GM19468 (cell line): Measurements from ENCODE around the gene ATP5PO.

Source experiments
- ATAC-seq: cut with Tn5 transposase; IDR thresholded peaks from one replicate; pipeline ENCODE4 v1.9.1; 2021; ENCODE audit warnings: mild to moderate bottlenecking, moderate library complexity, moderate number of reproducible peaks; ENCODE audit not compliant: unreplicated experiment; ENCODE audit errors: extremely low read depth

Gene ATP5PO

DNA sequence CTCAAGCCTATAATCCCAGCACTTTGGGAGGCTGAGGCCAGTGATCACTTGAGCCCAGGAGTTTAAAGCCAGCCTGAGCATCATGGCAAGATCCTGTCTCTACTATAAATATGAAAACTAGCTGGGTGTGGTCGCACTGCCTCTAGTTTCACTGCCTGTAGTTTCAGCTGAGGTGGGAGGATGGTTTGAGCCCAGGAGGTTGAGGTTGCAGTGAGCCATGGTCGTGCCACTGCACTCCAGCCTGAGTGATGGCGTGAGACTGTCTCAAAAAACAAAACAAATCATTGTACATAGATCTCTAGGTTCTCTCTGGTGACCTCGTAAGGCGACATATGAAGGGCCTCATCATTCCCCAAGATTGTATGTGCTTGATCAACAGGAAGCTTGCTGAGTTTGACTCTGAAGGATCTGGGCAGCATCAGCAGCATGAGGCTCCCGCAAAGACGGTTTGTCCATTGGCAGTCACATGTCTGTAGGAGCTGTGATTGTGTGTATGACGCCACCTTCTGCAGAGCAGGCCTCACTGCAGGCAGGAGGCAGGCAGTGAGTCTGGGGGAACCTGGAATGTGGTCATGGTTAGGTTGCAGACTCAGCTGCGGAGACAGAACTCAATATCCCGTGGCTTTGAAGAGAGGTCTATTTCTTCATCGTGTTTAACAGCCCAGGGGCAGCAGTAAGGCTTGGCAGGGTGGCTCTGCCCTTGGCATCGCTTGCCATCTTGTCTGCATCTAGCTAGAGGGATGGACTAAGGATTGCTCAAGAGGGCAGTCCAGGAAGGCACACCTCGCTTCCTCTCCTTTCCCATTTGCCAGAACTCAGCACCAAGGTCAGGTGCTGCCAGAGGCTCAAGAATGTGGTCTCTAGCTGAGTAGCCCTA, 14.0 kb downstream of the ATP5PO start:
- no peak for ATAC-seq

DNA sequence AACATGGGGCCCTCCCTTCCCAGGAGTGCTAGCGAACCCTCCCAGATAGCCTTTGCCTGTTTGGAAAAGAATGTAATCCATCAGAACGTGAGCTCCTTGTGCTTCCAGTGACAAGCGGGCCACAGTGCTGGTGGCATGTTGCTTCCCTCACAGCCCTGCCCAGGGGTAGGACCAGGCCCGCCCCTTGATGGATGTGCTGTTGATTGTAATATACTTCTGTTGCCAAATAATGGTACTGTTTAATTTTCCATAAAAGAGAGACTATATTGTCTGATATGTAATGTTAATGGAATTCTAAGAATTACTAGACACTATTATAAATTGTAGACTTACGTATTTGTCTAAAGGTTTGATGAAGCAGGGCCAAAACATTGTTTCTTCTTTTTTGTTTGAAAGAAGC, 16.4 kb downstream of the ATP5PO start:
- no peak for ATAC-seq

DNA sequence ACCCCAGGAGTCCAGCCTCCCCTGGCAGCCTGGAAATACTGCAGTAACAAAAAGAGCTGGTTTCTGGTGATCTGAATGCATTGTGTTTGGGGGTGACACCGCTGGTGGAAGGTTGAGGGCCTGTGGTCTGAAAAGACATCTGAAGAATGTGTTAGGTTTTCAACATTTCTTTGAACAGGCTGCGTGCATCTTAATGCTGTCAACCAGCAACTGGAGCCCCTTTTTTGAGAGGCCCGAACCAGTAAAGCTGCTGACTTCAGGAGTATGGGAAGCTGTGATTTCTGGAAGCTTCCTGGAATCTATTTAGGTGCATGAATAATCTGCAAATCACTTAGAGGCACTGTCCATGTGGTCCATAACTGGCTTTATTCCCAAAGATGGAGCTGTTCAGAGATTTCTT, 17.0 kb downstream of the ATP5PO start:
- ATAC-seq: no peak

GRCh38 chr21:33897739-33898138, 17.9 kb downstream of the ATP5PO start:
- no peak for ATAC-seq

DNA sequence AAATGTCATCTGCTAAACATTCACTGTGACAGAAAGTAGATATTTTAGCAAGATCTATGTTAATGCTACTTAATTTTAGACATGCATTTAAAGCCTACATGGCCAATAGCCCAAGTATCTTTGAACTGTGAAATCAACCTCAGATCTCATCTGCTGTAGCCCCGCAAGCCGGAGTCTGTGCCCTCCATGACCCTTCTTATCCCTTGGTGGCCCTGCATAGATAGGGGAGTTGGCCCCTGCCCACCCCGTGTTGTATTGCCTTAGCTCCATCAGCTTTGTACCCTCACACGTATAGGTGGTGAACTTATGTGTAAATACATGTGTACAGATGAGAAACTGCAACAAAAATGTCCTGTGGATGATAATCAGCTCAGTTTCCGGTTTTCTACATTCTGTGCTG, 18.5 kb downstream of the ATP5PO start:
- ATAC-seq: no peak

DNA sequence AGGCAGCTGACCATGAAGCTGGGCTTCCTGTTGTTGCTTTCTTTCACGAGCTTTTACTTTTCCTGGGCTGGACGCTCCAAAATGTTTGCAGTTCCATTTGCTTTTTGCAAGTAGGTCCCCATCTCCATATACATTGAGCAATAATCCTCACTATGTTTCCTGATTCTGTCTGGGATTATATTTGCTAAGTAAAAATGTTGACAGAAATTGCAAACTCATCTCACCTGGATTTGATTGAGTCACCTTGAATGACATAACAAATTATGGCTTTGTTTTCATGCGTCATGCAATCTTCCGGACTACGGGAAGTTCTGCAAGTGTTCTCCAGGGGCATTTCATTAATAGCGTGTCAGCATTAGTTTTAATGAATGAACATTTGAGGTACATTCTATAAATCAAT, 18.9 kb downstream of the ATP5PO start:
- ATAC-seq: no peak

DNA sequence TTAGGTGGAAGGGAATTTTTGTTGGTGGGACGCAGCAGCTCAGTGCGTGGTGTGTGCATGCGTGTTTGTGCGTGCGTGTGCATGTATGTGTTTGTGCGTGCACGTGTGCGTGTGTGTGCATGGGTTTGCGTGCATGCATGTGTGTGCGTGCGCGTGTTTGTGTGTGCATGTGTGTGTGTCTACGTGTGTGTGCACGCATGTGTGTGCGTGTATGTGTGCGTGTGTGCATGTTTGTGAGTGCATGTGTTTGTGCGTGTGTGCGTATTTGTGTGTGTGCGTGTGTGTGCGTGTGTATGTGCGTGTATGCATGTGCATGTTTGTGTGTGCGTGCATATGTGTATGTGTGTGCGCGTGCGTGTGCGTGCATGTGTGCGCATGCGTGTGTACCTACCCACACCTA, 20.2 kb downstream of the ATP5PO start:
- ATAC-seq: no peak

GRCh38 chr21:33894736-33895288, 20.8 kb downstream of the ATP5PO start:
- no peak for ATAC-seq

- no peak for ATAC-seq
Measured at GRCh38 chr21:33893917-33894316, 21.7 kb downstream of the ATP5PO start.

- no peak for ATAC-seq
Measured at GRCh38 chr21:33892853-33893252, 22.8 kb downstream of the ATP5PO start.

DNA sequence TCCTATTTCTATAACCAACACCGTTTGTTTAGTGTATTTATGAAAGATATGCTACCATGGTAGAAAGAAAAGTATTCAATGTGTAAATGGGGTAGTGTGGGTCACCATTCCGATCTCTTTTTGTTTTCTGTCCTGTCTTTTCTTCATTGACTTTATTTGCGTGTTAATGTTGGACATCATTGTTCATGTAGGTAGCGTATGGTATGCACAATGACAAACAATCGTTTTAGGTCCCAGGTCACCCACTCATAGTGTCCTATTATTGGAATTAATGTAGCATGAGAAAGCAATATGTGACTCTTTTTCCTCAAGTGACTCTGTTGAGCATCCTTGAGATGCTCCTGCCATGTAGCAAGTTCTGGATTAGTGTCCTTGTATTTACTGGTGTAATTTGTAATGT, 25.4 kb downstream of the ATP5PO start:
- ATAC-seq: no peak

GRCh38 chr21:33886321-33886720, 29.3 kb downstream of the ATP5PO start:
- ATAC-seq: no peak

- no peak for ATAC-seq
Measured at GRCh38 chr21:33885172-33885514, 30.5 kb downstream of the ATP5PO start.

DNA sequence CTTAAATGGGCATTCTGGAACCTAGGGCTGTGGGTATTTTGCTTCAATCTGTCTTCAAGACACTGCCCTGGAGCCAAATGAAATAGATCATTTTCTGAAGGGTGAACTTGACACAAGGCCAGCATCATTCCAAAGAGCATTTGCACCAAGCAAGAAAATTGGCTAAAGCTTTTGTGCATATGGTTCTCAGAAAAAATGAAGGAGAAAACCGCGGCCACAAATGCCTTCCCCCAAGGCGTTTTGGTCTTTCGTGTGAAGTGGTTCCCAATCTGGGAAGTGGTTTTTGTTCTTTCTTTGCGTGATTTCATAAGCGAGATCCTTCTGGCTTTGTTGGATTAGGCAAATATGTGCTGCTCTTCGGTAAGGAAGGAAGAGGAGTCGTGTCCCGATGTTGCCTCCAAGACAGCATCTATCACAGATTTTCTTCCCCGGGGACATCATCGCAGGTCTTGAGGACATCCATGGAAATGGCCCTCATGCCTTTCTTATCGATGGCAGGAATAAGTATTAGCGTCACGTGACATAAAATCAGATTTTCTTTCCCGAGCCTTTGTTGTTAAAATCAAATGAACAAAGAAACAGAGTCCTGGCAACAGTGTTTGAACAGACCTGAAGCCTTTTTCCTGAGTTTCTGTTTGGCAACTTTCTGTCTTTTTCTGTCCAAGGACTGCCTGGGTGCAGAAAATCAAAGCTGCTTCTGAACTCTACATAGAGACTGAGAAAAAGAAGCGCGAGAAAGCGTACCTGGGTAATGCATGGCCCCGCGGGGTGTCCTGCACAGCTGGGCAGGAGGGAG, 31.0 kb downstream of the ATP5PO start:
- ATAC-seq: no peak

GRCh38 chr21:33883118-33883517, 32.5 kb downstream of the ATP5PO start:
- ATAC-seq: no peak

DNA sequence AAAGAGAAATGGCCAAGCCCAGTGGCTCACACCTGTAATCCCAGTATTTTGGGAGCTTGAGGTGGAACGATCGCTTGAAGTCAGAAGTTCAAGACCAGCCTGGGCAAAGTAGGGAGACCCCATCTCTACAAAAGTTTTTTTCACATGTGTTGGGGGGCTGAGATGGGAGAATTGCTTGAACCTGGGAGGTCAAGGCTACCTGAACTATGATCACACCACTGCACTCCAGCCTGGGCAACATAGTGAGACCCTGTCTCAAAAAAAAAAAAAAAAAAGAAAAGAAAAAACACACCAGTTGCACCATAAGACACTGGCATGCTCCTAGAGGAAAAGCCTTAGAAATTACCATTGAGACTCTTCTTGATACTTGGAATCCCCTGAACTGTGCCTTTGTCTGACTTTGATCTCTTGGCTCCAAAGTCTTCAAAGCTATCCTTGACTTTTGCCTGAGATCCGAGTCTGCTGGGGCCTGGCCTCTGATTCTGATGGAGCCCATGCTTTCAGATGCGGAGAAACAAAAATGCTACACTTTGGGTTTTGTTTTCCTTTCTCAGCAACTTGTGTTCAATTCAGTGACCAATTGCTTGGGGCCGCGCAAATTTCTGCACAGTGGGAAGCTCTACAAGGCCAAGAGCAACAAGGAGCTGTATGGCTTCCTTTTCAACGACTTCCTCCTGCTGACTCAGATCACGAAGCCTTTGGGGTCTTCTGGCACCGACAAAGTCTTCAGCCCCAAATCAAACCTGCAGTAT, 33.7 kb downstream of the ATP5PO start:
- ATAC-seq: no peak

- no peak for ATAC-seq
Measured at GRCh38 chr21:33880626-33881025, 35.0 kb downstream of the ATP5PO start.

DNA sequence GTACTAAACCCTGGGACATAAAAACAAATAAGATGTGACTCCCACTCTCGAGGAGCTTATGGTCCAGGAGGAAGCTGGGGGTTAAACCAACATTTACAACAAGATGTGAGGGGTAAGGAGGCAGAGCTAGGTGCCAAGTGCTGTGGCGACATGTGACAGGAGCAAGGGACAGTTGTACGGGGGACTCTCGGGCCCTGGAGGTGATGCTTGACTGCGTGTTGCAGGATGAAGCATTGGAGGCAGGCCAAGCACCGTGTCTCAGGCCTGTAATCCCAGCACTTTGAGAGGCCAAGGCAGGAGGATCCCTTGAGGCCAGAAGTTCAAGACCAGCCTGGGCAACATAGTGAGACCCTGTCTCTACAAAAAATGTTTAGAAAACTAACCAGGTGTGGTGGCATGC, 36.8 kb downstream of the ATP5PO start:
- ATAC-seq: no peak

DNA sequence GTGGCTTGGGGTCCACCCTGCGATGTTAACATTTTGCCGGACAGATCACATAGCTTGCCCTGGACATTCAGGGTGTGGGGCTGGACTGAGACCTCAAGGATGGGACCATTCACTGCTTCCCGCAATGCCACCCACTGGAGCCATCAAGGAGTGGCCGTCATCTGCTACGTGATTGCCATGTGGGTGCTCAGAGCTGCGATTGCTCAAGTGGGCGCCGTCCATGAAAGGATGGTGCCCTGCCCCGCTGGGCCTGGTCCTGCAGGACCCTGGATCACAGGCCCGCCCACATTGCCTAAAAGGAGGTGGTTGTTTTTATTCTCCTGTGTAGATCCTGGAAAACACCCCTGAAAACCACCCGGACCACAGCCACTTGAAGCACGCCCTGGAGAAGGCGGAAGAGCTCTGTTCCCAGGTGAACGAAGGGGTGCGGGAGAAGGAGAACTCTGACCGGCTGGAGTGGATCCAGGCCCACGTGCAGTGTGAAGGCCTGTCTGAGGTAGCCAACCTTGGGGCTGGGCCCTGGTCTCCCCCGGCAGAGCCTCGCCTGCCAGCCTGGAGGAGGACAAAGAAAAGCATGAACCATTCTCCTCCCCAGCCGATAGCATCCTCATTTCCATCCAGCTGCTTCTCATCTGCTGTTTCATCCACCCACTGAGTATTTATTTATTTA, 40.4 kb downstream of the ATP5PO start:
- ATAC-seq: no peak

GRCh38 chr21:33874161-33874560, 41.4 kb downstream of the ATP5PO start:
- ATAC-seq: no peak
